Ishikawa (cell line): ENCODE data around the gene MBOAT7.

Experiments
- CEBPB ChIP-seq: IDR thresholded peaks from 2 replicates; pipeline ENCODE4 v1.6.1; 2012
- CREB1 ChIP-seq: IDR thresholded peaks from 2 replicates; pipeline ENCODE4 v1.6.1; 2012; ENCODE audit warnings: low read depth
- EGR1 ChIP-seq: IDR thresholded peaks from 2 replicates; pipeline ENCODE4 v1.6.1; 2012
- EP300 ChIP-seq: IDR thresholded peaks from 2 replicates; pipeline ENCODE4 v1.6.1; 2012; ENCODE audit warnings: borderline replicate concordance
- MAX ChIP-seq: IDR thresholded peaks from 2 replicates; pipeline ENCODE4 v1.6.1; 2012
- NFIC ChIP-seq: IDR thresholded peaks from 2 replicates; pipeline ENCODE4 v1.6.1; 2012
- RAD21 ChIP-seq: IDR thresholded peaks from 2 replicates; pipeline ENCODE4 v1.6.1; 2012; ENCODE audit warnings: low read depth
- REST ChIP-seq: IDR thresholded peaks from 2 replicates; pipeline ENCODE4 v1.6.1; 2012; ENCODE audit warnings: low read depth, mild to moderate bottlenecking
- TCF12 ChIP-seq: IDR thresholded peaks from 2 replicates; pipeline ENCODE4 v1.6.1; 2012; ENCODE audit warnings: low read depth
- YY1 ChIP-seq: IDR thresholded peaks from 2 replicates; pipeline ENCODE4 v1.6.1; 2012; ENCODE audit warnings: low read depth

- TF ChIP-seq EP300 = no peak
- TF ChIP-seq TCF12 = no peak
- TF ChIP-seq REST = no peak
- no peak for TF ChIP-seq CEBPB
- TF ChIP-seq RAD21 = no peak
- no peak for TF ChIP-seq EGR1
- no peak for TF ChIP-seq NFIC
- no peak for TF ChIP-seq MAX
- TF ChIP-seq YY1 = no peak
- TF ChIP-seq CREB1 = no peak
Measured at GRCh38 chr19:54186351-54186750, 3.0 kb downstream of the MBOAT7 start.
